Esophagus muscularis mucosa (tissue), 3 donors: ENCODE results near the gene CSNK1G1.

Experiments
- POLR2A ChIP-seq: fragments of 450-650 bp; IDR thresholded peaks from one replicate; pipeline ENCODE4 v1.6.1; 2017; ENCODE audit warnings: antibody characterized with exemption, moderate library complexity, mild to moderate bottlenecking, low read depth
- TF ChIP-seq, protein P1 (sequence below), 3 experiments: fragments of 200-600 bp in 2 of 3; fragments of 450-650 bp in 1 of 3; sonication (generic) in 2 of 3; IDR thresholded peaks; one replicate each; pipeline ENCODE4 v1.5.1; 2017 to 2019; ENCODE audit warnings: antibody characterized with exemption in 3 of 3, mild to moderate bottlenecking in 2 of 3, moderate library complexity in 1 of 3

- TF ChIP-seq, protein P1, sequence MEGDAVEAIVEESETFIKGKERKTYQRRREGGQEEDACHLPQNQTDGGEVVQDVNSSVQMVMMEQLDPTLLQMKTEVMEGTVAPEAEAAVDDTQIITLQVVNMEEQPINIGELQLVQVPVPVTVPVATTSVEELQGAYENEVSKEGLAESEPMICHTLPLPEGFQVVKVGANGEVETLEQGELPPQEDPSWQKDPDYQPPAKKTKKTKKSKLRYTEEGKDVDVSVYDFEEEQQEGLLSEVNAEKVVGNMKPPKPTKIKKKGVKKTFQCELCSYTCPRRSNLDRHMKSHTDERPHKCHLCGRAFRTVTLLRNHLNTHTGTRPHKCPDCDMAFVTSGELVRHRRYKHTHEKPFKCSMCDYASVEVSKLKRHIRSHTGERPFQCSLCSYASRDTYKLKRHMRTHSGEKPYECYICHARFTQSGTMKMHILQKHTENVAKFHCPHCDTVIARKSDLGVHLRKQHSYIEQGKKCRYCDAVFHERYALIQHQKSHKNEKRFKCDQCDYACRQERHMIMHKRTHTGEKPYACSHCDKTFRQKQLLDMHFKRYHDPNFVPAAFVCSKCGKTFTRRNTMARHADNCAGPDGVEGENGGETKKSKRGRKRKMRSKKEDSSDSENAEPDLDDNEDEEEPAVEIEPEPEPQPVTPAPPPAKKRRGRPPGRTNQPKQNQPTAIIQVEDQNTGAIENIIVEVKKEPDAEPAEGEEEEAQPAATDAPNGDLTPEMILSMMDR (IDR thresholded peaks at IDR 0.05) = no peak
- TF ChIP-seq POLR2A = no peak
These were observed 68.0 kb downstream of the CSNK1G1 start for GRCh38 chr15:64287953-64288352.
